ENCODE results near the gene STIP1. TPM values are rescaled to one million over a fixed set of nuclear protein-coding genes. Genes with fewer than 3 reads are reported as not detected.

Gene STIP1
- total RNA-seq (100 to 1,000 TPM in 2 of 7 donors, 10 to 100 TPM in 5; 61.2 to 111 (median 88.2) TPM), polyA plus RNA-seq (10 to 100 TPM; 30.1 to 68.4 (median 38.8) TPM)
- long read RNA-seq, donor 1, transcript STIP1-201 (14 exons, 2,196 nt): major isoform, 9 of 33 reads
- long read RNA-seq, donor 1, partial matches to known transcripts: 13 of 33 reads
- long read RNA-seq, donor 1, other reads (novel, unspliced or antisense): 5 of 33 reads
- long read RNA-seq, donor 2, transcript STIP1-201 (14 exons, 2,196 nt): major isoform, 7 of 12 reads
- long read RNA-seq, donor 2, partial matches to known transcripts: 0 of 12 reads
- long read RNA-seq, donor 2, other reads (novel, unspliced or antisense): 0 of 12 reads

- Histone ChIP-seq H3K27ac (peak within 1 kb of the TSS in 5 of 8 donors; percentile 71 to 97 (median 92)), H3K4me1 (peaks cover 35 to 47% (median 43%) of the 10 kb centered on the region in 6 donors), H3K4me3 (peak within 1 kb of the TSS in 5 of 8 donors; percentile 43 to 66 (median 59)), H3K36me3 (peaks cover 0 to 24% (median 0%) of the 10 kb centered on the region in 6 donors), H3K9me3 (no peaks in the 10 kb centered on the region), H3K27me3 (replicated peaks in 1 of 7) (no peaks in the 10 kb centered on the region)
- 0 to 1% (median 0%) methylated on average over 34 to 74 of the region's 74 CpGs for WGBS, 5 donors
- DNase-seq: peak; percentile 100
- intact Hi-C loops (cut with DNase I; ENCODE audit: low total_unique reads): no loop called here
- peak in 9 of 11 experiments; percentile 29 to 92 (median 64) for TF ChIP-seq CTCF (IDR thresholded peaks at IDR 0.05 in 8 of 11, conservative IDR thresholded peaks at IDR 0.05 in 3 of 11)
- peak in 1 of 3 donors; percentile 69 for TF ChIP-seq POLR2A (IDR thresholded peaks at IDR 0.05)
- peak; percentile 5 to 89 (median 43) for TF ChIP-seq POLR2AphosphoS5 (IDR thresholded peaks at IDR 0.05)
These were observed at the start of gene STIP1 for GRCh38 chr11:64185693-64186491. STIP1 (plus strand) TSS chr11:64186171; CDS start chr11:64186262, 91 bp downstream.

DNA sequence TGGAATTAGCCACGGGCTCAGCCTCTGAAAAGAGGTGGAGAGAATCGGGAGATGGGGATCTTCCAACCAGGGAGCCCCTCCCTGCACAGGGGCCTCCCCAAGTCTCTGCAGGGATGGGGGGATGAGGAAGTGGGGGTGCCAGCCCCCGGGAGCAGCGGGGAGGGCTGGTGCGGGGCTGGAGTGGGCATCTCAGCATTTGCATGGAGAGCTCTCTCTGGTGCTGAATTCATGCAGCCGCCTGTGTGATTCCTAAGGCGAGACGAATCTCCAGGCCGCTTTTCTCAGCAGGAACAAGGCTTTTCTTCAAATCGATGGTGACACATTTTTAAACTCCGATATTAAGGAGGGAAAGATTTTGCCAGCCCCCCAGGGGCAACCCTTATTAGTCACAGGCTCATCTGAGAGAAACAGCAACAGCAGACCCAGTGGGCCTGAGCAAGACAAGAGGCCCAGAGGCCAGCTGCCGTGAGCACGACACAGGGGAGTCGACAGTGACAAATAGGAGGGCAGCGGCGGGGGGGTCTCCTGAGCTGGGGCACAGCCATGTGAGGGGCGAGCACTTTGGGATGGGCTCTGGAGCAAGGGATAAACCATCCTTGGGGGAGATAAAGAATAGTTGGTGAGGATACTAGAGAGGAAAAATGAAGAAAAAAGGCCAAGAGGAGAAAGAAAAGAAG is 49.1 kb upstream of the STIP1 start:
- Histone ChIP-seq H3K4me1 (peaks cover 0 to 6% (median 0%) of the 10 kb centered on the region in 6 donors), H3K9me3 (no peaks in the 10 kb centered on the region), H3K36me3 (no peaks in the 10 kb centered on the region), H3K4me3 (no peak overlapping the region), H3K27ac (no peak overlapping the region), H3K27me3 (replicated peaks in 1 of 7) (no peaks in the 10 kb centered on the region)
- TF ChIP-seq POLR2A (IDR thresholded peaks at IDR 0.05) (no peak), POLR2AphosphoS5 (IDR thresholded peaks at IDR 0.05) (no peak), CTCF (IDR thresholded peaks at IDR 0.05 in 8 of 11, conservative IDR thresholded peaks at IDR 0.05 in 3 of 11) (no peak)
- no peak for DNase-seq
- 84 to 90% (median 86%) methylated on average over 17 of the region's 17 CpGs for WGBS, 5 donors
- intact Hi-C loops (cut with DNase I; ENCODE audit: low total_unique reads): no loop called here

GRCh38 chr11:64138398-64138797 is 47.6 kb upstream of the STIP1 start:
- TF ChIP-seq POLR2AphosphoS5 (IDR thresholded peaks at IDR 0.05): no peak
- TF ChIP-seq CTCF (IDR thresholded peaks at IDR 0.05 in 8 of 11, conservative IDR thresholded peaks at IDR 0.05 in 3 of 11): no peak
- TF ChIP-seq POLR2A (IDR thresholded peaks at IDR 0.05): no peak
- peaks cover 0 to 10% (median 2%) of the 10 kb centered on the region in 6 donors for H3K4me1 ChIP-seq
- no peak overlapping the region for H3K27ac ChIP-seq
- DNase-seq: no peak
- no peaks in the 10 kb centered on the region for H3K27me3 ChIP-seq (replicated peaks in 1 of 7)
- no peaks in the 10 kb centered on the region for H3K36me3 ChIP-seq
- H3K4me3 ChIP-seq: no peak overlapping the region
- 89 to 93% (median 92%) methylated on average over 16 of the region's 16 CpGs for WGBS, 5 donors
- intact Hi-C loops (cut with DNase I; ENCODE audit: low total_unique reads): no loop called here
- H3K9me3 ChIP-seq: no peaks in the 10 kb centered on the region
